ENCODE results near the gene KRT9. TPM values are rescaled to one million over a fixed set of nuclear protein-coding genes. Genes with fewer than 3 reads are reported as not detected.

KRT9 gene
- total RNA-seq, 4 donors from 2014 or later, result not detected

DNA sequence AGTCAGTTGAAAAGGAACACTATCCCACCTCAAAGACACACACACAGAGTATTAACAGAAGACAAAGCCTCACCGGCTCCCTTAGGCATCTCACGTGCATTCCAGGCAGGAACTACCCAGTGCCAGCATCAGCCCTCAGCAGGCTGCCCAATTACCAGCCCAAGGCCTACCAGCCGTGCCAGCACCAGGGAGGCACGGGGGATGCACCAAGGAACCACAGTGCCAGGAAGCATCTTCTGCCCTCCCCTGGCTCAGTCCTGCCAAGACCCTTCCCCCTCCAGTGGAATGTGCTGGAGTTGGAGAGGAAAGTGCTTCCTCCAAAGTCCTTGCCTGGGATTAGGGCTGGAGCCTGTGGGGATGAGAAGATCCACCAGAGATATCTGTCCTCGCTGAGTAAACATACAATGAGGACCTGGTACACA is 32.8 kb downstream of the KRT9 start:
- peak; percentile 16 for ATAC-seq (ENCODE audit: low FRiP score)
- DNase-seq (ENCODE audit: low spot score), result no peak
- TF ChIP-seq, protein P1, sequence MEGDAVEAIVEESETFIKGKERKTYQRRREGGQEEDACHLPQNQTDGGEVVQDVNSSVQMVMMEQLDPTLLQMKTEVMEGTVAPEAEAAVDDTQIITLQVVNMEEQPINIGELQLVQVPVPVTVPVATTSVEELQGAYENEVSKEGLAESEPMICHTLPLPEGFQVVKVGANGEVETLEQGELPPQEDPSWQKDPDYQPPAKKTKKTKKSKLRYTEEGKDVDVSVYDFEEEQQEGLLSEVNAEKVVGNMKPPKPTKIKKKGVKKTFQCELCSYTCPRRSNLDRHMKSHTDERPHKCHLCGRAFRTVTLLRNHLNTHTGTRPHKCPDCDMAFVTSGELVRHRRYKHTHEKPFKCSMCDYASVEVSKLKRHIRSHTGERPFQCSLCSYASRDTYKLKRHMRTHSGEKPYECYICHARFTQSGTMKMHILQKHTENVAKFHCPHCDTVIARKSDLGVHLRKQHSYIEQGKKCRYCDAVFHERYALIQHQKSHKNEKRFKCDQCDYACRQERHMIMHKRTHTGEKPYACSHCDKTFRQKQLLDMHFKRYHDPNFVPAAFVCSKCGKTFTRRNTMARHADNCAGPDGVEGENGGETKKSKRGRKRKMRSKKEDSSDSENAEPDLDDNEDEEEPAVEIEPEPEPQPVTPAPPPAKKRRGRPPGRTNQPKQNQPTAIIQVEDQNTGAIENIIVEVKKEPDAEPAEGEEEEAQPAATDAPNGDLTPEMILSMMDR (IDR thresholded peaks at IDR 0.05), result no peak

GRCh38 chr17:41538565-41538991 is 33.3 kb downstream of the KRT9 start:
- TF ChIP-seq, protein P1 (IDR thresholded peaks at IDR 0.05), result no peak
- ATAC-seq (ENCODE audit: low FRiP score) (peak; percentile 80), DNase-seq (ENCODE audit: low spot score) (no peak)

- ATAC-seq (ENCODE audit: low FRiP score) (no peak), DNase-seq (ENCODE audit: low spot score) (no peak)
- TF ChIP-seq, protein P1 (IDR thresholded peaks at IDR 0.05), result no peak
Observed at GRCh38 chr17:41537990-41538389, 33.9 kb downstream of the KRT9 start.

DNA sequence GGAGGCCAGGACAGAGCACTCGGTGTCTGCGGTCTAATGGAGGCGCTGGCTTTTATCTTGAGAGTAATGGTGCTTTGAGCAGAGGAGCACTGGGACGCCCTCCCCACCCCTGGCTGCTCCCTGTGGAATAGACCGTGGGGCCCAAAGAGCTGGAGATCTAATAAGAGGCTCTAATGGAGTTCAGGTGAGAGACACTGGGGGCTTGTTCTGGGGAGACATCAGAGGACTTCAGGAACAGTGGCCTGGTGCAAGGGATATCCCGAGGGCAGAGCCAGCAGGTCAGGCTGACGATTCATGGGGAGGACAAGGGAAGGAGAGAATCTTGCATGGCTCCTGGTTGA is 34.3 kb downstream of the KRT9 start:
- no peak for DNase-seq (ENCODE audit: low spot score)
- TF ChIP-seq, protein P1 (IDR thresholded peaks at IDR 0.05), result no peak
- no peak for ATAC-seq (ENCODE audit: low FRiP score)

GRCh38 chr17:41536741-41537613 is 34.9 kb downstream of the KRT9 start:
- ATAC-seq (ENCODE audit: low FRiP score) (no peak), DNase-seq (ENCODE audit: low spot score) (no peak)
- TF ChIP-seq, protein P1 (IDR thresholded peaks at IDR 0.05), result no peak

- no peak for ATAC-seq (ENCODE audit: low FRiP score)
- TF ChIP-seq, protein P1 (IDR thresholded peaks at IDR 0.05), result no peak
- no peak for DNase-seq (ENCODE audit: low spot score)
Observed at GRCh38 chr17:41535764-41536481, 35.9 kb downstream of the KRT9 start.
